ENCODE data around the gene ZNF580. TPM values are rescaled to one million over a fixed set of nuclear protein-coding genes. Genes with fewer than 3 reads are reported as not detected.

ZNF580 gene
- total and polyA plus RNA-seq, 10 of the 15 experiments (the other 5 are each of a cell fraction or from before 2014, with no cell fraction given): 2.3 to 31.8 (median 10.0) TPM

DNA sequence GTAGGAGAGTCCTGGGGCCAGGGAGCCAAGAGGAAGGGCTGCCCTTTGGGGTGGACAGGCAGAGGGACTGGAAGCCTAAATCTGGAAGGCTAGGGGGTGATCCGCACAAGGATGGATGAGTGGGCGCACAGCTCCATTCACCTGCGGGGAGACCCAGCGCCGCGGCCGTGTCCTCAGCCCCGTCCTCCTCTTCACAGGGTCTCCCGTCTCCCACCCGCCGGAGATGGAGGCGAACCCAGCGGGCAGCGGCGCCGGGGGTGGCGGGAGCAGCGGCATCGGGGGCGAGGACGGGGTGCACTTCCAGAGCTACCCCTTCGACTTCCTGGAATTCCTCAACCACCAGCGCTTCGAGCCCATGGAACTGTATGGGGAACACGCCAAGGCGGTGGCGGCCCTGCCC lies 27.4 kb upstream of the ZNF580 start:
- H3K9ac ChIP-seq (ENCODE audit: control insufficient read depth, insufficient read depth, low read length): no peak overlapping the region
- intact Hi-C loops (cut with micrococcal nuclease; ENCODE audit: unreplicated experiment): no loop called here
- H3K4me1 ChIP-seq (ENCODE audit: control insufficient read depth, insufficient read depth, low read length): peaks cover 4% of the 10 kb centered on the region
- peaks cover 2% of the 10 kb centered on the region; the same call in 2 of the 3 replicates for H3K9me3 ChIP-seq (replicated peaks; ENCODE audit: control insufficient read depth, insufficient read depth, low read length)
- ChIA-PET CTCF (no interaction called here), SMC1A (ENCODE audit: uncharacterized antibody, unreplicated experiment) (no interaction called here), POLR2A (no interaction called here), RAD21 (ENCODE audit: unreplicated experiment) (no interaction called here)
- no peak overlapping the region for H2AFZ ChIP-seq (ENCODE audit: control insufficient read depth, low read depth, low read length)
- H3K79me2 ChIP-seq (ENCODE audit: control insufficient read depth, insufficient read depth, low read length): peaks cover 11% of the 10 kb centered on the region
- peaks cover 3% of the 10 kb centered on the region; the same call in 1 of the 2 replicates for H4K20me1 ChIP-seq (ENCODE audit: control insufficient read depth, insufficient read depth)
- in situ Hi-C loops (cut with MboI): no loop called here
- no peak overlapping the region for H3K27ac ChIP-seq (ENCODE audit: control insufficient read depth, insufficient read depth)
- FAIRE-seq: no peak
- ATAC-seq: no peak
- H3K4me2 ChIP-seq (ENCODE audit: control insufficient read depth, insufficient read depth): no peak overlapping the region
- H3K27me3 ChIP-seq (replicated peaks in 1 of 2; ENCODE audit: control insufficient read depth in 2 of 2, insufficient read depth in 2 of 2, low read length in 1 of 2): no peaks in the 10 kb centered on the region
- no peak for DNase-seq (ENCODE audit: low read depth, low spot score)
- peaks cover 12 to 16% of the 10 kb centered on the region in 2 experiments for H3K36me3 ChIP-seq (ENCODE audit: control insufficient read depth in 2 of 2, insufficient read depth in 2 of 2, low read length in 1 of 2)
- no peak overlapping the region for H3K4me3 ChIP-seq
- no peak for TF ChIP-seq HDAC2 (IDR thresholded peaks at IDR 0.05)
- TF ChIP-seq FOXK2 (IDR thresholded peaks at IDR 0.05): no peak
- no peak for TF ChIP-seq EED (IDR thresholded peaks at IDR 0.05; ENCODE audit: low read depth)
- TF ChIP-seq CEBPB (IDR thresholded peaks at IDR 0.05; ENCODE audit: borderline replicate concordance in 1 of 2, low read depth in 2 of 2, low read length in 2 of 2): no peak
- WGBS (ENCODE audit: insufficient coverage, insufficient replicate concordance, low lambda C conversion rate, missing lambda C conversion rate): 98% methylated on average over 13 of the region's 27 CpGs
- BruUV-seq (replicated peaks): no TSS peak

DNA sequence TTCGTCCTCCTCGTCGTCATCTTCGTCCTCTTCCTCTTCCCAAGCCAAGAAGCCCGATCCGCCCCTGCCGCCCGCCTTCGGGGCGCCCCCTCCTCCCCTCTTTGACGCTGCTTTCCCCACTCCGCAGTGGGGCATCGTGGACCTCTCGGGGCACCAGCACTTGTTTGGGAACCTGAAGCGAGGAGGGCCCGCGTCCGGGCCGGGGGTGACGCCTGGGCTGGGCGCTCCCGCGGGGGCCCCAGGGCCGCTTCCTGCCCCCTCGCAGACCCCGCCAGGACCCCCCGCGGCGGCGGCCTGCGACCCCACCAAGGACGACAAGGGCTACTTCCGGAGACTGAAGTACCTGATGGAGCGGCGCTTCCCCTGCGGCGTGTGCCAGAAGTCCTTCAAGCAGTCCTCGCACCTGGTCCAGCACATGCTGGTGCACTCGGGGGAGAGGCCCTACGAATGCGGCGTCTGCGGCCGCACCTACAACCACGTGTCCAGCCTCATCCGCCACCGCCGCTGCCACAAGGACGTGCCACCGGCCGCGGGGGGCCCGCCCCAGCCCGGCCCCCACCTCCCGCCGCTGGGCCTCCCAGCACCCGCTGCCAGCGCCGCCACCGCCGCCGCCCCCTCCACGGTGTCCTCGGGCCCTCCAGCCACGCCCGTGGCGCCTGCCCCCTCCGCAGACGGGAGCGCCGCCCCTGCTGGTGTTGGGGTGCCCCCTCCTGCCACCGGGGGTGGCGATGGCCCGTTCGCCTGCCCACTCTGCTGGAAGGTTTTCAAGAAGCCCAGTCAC lies 26.7 kb upstream of the ZNF580 start:
- peaks cover 4% of the 10 kb centered on the region for H3K4me1 ChIP-seq (ENCODE audit: control insufficient read depth, insufficient read depth, low read length)
- ChIA-PET RAD21 (ENCODE audit: unreplicated experiment) (no interaction called here), POLR2A (no interaction called here), CTCF (no interaction called here), SMC1A (ENCODE audit: uncharacterized antibody, unreplicated experiment) (no interaction called here)
- H3K4me3 ChIP-seq: no peak overlapping the region
- in situ Hi-C loops (cut with MboI) (no loop called here), intact Hi-C loops (cut with micrococcal nuclease; ENCODE audit: unreplicated experiment) (no loop called here)
- WGBS (ENCODE audit: insufficient coverage, insufficient replicate concordance, low lambda C conversion rate, missing lambda C conversion rate): 97% methylated on average over 42 of the region's 75 CpGs
- no peak overlapping the region for H3K9ac ChIP-seq (ENCODE audit: control insufficient read depth, insufficient read depth, low read length)
- H4K20me1 ChIP-seq (ENCODE audit: control insufficient read depth, insufficient read depth): peaks cover 3% of the 10 kb centered on the region; the same call in 1 of the 2 replicates
- H3K9me3 ChIP-seq (replicated peaks; ENCODE audit: control insufficient read depth, insufficient read depth, low read length): peaks cover 2% of the 10 kb centered on the region; the same call in 2 of the 3 replicates
- peaks cover 12 to 15% of the 10 kb centered on the region in 2 experiments for H3K36me3 ChIP-seq (ENCODE audit: control insufficient read depth in 2 of 2, insufficient read depth in 2 of 2, low read length in 1 of 2)
- no peak for TF ChIP-seq WRNIP1 (IDR thresholded peaks at IDR 0.05; ENCODE audit: borderline replicate concordance, low read depth, low read length)
- no peak for TF ChIP-seq BMI1 (IDR thresholded peaks at IDR 0.05; ENCODE audit: borderline replicate concordance)
- H3K27me3 ChIP-seq (replicated peaks in 1 of 2; ENCODE audit: control insufficient read depth in 2 of 2, insufficient read depth in 2 of 2, low read length in 1 of 2): no peaks in the 10 kb centered on the region
- no peak for ATAC-seq
- no peak for FAIRE-seq
- H3K27ac ChIP-seq (ENCODE audit: control insufficient read depth, insufficient read depth): no peak overlapping the region
- no peak for DNase-seq (ENCODE audit: low read depth, low spot score)
- no peak overlapping the region for H2AFZ ChIP-seq (ENCODE audit: control insufficient read depth, low read depth, low read length)
- H3K79me2 ChIP-seq (ENCODE audit: control insufficient read depth, insufficient read depth, low read length): peaks cover 6% of the 10 kb centered on the region
- no TSS peak for BruUV-seq (replicated peaks)
- no peak overlapping the region for H3K4me2 ChIP-seq (ENCODE audit: control insufficient read depth, insufficient read depth)
